Measurements from ENCODE around the gene FXYD2. TPM values are rescaled to one million over a fixed set of nuclear protein-coding genes. Genes with fewer than 3 reads are reported as not detected.

FXYD2 gene
- total and polyA plus RNA-seq, 4 experiments from 2014 or later, result 3.5 to 10.5 (median 8.2) TPM

DNA sequence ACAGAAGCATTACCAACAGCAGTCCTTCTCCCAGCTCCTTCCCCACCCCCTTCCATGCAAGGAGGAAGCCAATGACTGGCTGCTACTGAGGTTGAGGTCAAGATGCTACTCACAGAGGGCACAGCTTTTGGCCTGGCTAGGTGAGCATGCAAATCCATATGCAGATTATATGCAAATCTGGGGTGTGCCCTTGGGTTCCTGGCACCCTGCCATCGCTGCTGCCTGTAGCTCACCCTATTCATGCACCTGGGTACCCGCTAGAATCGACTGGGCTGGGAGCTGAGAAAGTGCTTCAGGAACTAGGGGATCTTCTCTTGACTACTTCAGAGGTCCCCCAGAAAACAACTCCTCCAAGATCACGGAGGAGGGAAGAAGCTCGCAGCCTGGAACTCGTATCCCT lies 31.6 kb downstream of the FXYD2 start:
- Histone ChIP-seq H3K27me3 (ENCODE audit: insufficient read depth, low read length) (peaks cover 37% of the 10 kb centered on the region), H3K9me3 (ENCODE audit: control insufficient read depth in 1 of 2, low read length in 2 of 2) (no peaks in the 10 kb centered on the region), H3K36me3 (ENCODE audit: insufficient read depth, low read length) (no peaks in the 10 kb centered on the region), H3K4me3 (ENCODE audit: low read length in 2 of 2) (no peak overlapping the region), H3K4me1 (ENCODE audit: insufficient read depth, low read length) (peaks cover 18% of the 10 kb centered on the region), H3K27ac (ENCODE audit: low read depth, low read length) (no peak overlapping the region)
- Mint-ChIP-seq H3K4me1 (peaks cover 2 to 21% (median 12%) of the 10 kb centered on the region in 4 donors), H3K4me3 (no peak overlapping the region), H3K36me3 (no peaks in the 10 kb centered on the region), H3K9me3 (no peaks in the 10 kb centered on the region), H3K27ac (no peak overlapping the region), H3K27me3 (peaks cover 43 to 51% of the 10 kb centered on the region in 2 donors)
- ChIA-PET CTCF (ENCODE audit: partially characterized antibody) (interaction anchor here (1.3 to 1.5 kb wide), 2 partner anchors 15 to 24 kb away, joined by 4 read pairs; no protein-coding TSS in a partner anchor), POLR2A (ENCODE audit: partially characterized antibody) (no interaction called here)
- intact Hi-C loops (cut with micrococcal nuclease), result no loop called here
- no peak for DNase-seq

DNA sequence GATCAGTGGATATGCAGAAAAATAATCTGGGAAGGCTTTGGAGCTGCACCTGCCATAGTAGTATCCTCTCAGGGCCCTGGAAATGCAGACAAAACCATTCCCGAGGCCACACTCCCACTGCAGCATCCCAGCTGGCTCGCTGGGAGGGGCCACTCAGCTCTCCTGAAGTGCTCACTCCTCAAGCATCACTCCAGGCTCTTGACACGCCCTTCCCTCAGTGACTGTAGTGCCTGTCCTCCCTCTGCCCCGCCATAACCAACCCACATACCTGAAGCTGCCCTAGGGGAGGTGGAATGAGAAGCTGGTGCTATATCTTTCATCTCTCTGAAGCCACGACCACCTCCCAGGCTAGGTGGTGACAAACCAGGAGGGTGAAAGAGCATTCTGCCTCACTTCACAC lies 32.3 kb downstream of the FXYD2 start:
- Histone ChIP-seq H3K9me3 (ENCODE audit: control insufficient read depth in 1 of 2, low read length in 2 of 2) (no peaks in the 10 kb centered on the region), H3K4me3 (ENCODE audit: low read length in 2 of 2) (no peak overlapping the region), H3K27me3 (ENCODE audit: insufficient read depth, low read length) (peaks cover 33% of the 10 kb centered on the region), H3K36me3 (ENCODE audit: insufficient read depth, low read length) (no peaks in the 10 kb centered on the region), H3K4me1 (ENCODE audit: insufficient read depth, low read length) (peaks cover 18% of the 10 kb centered on the region), H3K27ac (ENCODE audit: low read depth, low read length) (no peak overlapping the region)
- CTCF ChIA-PET (ENCODE audit: partially characterized antibody), result interaction anchor here (1.3 to 1.5 kb wide), 2 partner anchors 16 to 25 kb away, joined by 4 read pairs; no protein-coding TSS in a partner anchor
- Mint-ChIP-seq H3K4me3 (no peak overlapping the region), H3K27ac (no peak overlapping the region), H3K9me3 (no peaks in the 10 kb centered on the region), H3K27me3 (peaks cover 39 to 52% of the 10 kb centered on the region in 2 donors), H3K4me1 (peaks cover 0 to 15% (median 8%) of the 10 kb centered on the region in 4 donors), H3K36me3 (no peaks in the 10 kb centered on the region)
- DNase-seq, result no peak
- POLR2A ChIA-PET (ENCODE audit: partially characterized antibody), result no interaction called here
- intact Hi-C loops (cut with micrococcal nuclease), result no loop called here

DNA sequence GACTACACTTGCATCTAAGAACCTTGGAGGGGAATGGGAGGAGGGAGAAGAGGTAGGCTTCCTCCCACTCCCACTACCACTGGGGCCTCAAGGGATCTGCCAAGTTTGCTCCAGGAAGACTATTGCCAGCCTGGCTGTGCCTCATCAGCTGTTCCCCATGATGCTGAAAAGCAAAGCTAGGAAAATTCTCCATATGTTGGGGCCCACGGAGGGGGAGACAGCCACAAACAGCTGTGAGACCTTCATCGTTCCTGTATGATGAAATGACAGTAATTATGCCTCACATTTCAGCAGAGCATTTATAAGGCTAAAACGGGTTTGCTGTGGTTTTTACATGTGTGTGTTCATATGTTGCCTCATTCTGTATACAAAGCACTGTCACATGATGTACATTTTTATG lies 34.3 kb downstream of the FXYD2 start:
- H3K4me3 Mint-ChIP-seq, result no peak overlapping the region
- H3K36me3 Mint-ChIP-seq, result no peaks in the 10 kb centered on the region
- H3K27me3 Mint-ChIP-seq, result peaks cover 43 to 61% of the 10 kb centered on the region in 2 donors
- Histone ChIP-seq H3K4me3 (ENCODE audit: low read length in 2 of 2) (no peak overlapping the region), H3K27me3 (ENCODE audit: insufficient read depth, low read length) (peaks cover 24% of the 10 kb centered on the region), H3K27ac (ENCODE audit: low read depth, low read length) (no peak overlapping the region), H3K9me3 (ENCODE audit: control insufficient read depth in 1 of 2, low read length in 2 of 2) (no peaks in the 10 kb centered on the region), H3K36me3 (ENCODE audit: insufficient read depth, low read length) (no peaks in the 10 kb centered on the region), H3K4me1 (ENCODE audit: insufficient read depth, low read length) (peaks cover 4% of the 10 kb centered on the region)
- H3K9me3 Mint-ChIP-seq, result no peaks in the 10 kb centered on the region
- no peak for DNase-seq
- no peak overlapping the region for H3K27ac Mint-ChIP-seq
- POLR2A ChIA-PET (ENCODE audit: partially characterized antibody), result no interaction called here
- intact Hi-C loops (cut with micrococcal nuclease), result no loop called here
- H3K4me1 Mint-ChIP-seq, result peaks cover 0 to 5% (median 2%) of the 10 kb centered on the region in 4 donors
- CTCF ChIA-PET (ENCODE audit: partially characterized antibody), result no interaction called here

DNA sequence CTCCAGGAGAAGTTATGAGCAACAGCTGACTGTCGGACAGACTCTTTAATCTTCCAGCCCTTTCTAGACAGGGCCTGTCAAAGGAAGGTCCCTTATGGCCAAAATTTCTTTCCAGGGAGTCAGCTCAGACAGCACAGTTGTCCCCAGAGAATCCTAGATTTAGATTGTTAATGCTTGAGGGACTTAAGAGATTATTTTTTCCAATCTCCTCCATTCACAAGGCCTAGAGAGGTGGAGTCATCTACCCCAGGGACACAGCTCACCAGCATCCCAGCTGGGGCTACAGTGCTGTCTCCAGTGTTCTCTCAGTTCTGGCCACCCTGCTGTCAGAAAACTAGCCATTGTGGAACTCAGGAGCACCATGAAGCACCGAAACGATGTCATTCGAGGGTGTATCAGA lies 35.3 kb downstream of the FXYD2 start:
- Mint-ChIP-seq H3K4me1 (no peaks in the 10 kb centered on the region), H3K36me3 (no peaks in the 10 kb centered on the region), H3K9me3 (no peaks in the 10 kb centered on the region), H3K27me3 (peaks cover 40 to 60% of the 10 kb centered on the region in 2 donors), H3K4me3 (no peak overlapping the region), H3K27ac (no peak overlapping the region)
- ChIA-PET CTCF (ENCODE audit: partially characterized antibody) (no interaction called here), POLR2A (ENCODE audit: partially characterized antibody) (no interaction called here)
- peaks cover 14% of the 10 kb centered on the region for H3K27me3 ChIP-seq (ENCODE audit: insufficient read depth, low read length)
- no peak overlapping the region for H3K27ac ChIP-seq (ENCODE audit: low read depth, low read length)
- intact Hi-C loops (cut with micrococcal nuclease), result no loop called here
- H3K4me3 ChIP-seq (ENCODE audit: low read length in 2 of 2), result no peak overlapping the region
- no peaks in the 10 kb centered on the region for H3K36me3 ChIP-seq (ENCODE audit: insufficient read depth, low read length)
- H3K4me1 ChIP-seq (ENCODE audit: insufficient read depth, low read length), result no peaks in the 10 kb centered on the region
- H3K9me3 ChIP-seq (ENCODE audit: control insufficient read depth in 1 of 2, low read length in 2 of 2), result no peaks in the 10 kb centered on the region
- DNase-seq, result no peak

DNA sequence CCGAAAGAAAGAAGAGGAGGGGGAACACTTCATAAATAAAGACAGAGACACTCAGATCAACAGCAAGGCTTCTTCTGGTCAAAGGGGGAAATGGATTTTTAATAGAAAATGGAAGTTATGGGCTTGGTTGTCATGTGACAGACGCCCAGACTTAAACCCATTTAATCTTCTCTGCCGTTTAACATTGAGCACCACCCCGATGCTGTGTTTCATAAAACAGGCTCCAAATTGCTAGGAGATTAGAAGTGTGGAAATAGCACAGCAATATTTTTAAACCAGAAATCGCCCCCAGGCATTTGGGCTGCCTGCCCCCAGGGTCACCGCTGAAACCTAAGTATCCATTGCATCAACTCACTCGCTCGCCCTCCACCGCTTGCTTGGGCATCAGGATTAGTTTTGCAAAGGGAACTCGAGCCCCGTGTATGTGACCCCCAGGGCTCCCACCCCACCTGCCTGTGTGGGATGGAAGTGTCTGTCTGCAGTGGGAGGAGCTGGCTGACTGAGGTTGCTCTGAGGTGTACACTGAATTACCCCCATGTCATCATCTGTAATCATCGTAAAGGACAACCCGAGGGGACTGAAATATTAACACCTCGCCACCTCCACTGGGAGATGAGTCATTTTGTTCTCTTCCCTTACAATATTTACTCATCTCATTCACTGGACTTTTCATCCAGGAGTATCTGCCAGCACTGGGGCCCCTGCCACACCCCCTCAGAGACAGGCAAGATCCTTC lies 38.2 kb downstream of the FXYD2 start:
- no peaks in the 10 kb centered on the region for H3K36me3 ChIP-seq (ENCODE audit: insufficient read depth, low read length)
- H3K9me3 Mint-ChIP-seq, result no peaks in the 10 kb centered on the region
- no peak for DNase-seq
- H3K4me3 Mint-ChIP-seq, result no peak overlapping the region
- H3K4me1 Mint-ChIP-seq, result no peaks in the 10 kb centered on the region
- no peak overlapping the region for H3K27ac Mint-ChIP-seq
- ChIA-PET POLR2A (ENCODE audit: partially characterized antibody) (no interaction called here), CTCF (ENCODE audit: partially characterized antibody) (interaction anchor here (1.4 kb wide), 1 partner anchor 22 kb away, joined by 5 read pairs; no protein-coding TSS in a partner anchor)
- no peaks in the 10 kb centered on the region for H3K36me3 Mint-ChIP-seq
- H3K4me1 ChIP-seq (ENCODE audit: insufficient read depth, low read length), result no peaks in the 10 kb centered on the region
- intact Hi-C loops (cut with micrococcal nuclease), result no loop called here
- peaks cover 7% of the 10 kb centered on the region for H3K27me3 ChIP-seq (ENCODE audit: insufficient read depth, low read length)
- H3K27ac ChIP-seq (ENCODE audit: low read depth, low read length), result no peak overlapping the region
- H3K27me3 Mint-ChIP-seq, result peaks cover 33 to 58% of the 10 kb centered on the region in 2 donors
- no peak overlapping the region for H3K4me3 ChIP-seq (ENCODE audit: low read length in 2 of 2)
- H3K9me3 ChIP-seq (ENCODE audit: control insufficient read depth in 1 of 2, low read length in 2 of 2), result no peaks in the 10 kb centered on the region

DNA sequence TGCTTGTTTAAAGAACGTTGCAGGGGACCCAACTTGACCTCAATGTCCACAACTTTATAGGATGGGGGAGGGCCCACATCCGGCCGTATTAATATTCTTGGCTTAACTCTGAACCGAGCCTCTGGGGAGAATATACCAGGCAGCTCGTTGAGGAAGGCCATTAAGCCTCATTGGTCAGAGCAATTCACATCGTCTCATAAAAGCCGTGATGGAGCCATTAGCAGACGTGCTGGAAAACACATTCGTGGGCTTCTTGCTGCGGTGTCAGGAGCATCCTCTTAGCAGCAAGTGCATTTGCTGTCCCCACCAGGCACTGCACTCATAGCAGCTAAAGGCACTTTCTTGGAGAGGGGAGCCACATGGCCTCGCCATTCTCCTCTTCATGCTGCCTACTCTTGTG lies 42.4 kb downstream of the FXYD2 start:
- Histone ChIP-seq H3K4me3 (ENCODE audit: low read length in 2 of 2) (no peak overlapping the region), H3K9me3 (ENCODE audit: control insufficient read depth in 1 of 2, low read length in 2 of 2) (no peaks in the 10 kb centered on the region), H3K27me3 (ENCODE audit: insufficient read depth, low read length) (peaks cover 7% of the 10 kb centered on the region), H3K27ac (ENCODE audit: low read depth, low read length) (no peak overlapping the region), H3K4me1 (ENCODE audit: insufficient read depth, low read length) (no peaks in the 10 kb centered on the region), H3K36me3 (ENCODE audit: insufficient read depth, low read length) (no peaks in the 10 kb centered on the region)
- ChIA-PET CTCF (ENCODE audit: partially characterized antibody) (no interaction called here), POLR2A (ENCODE audit: partially characterized antibody) (no interaction called here)
- DNase-seq, result no peak
- no peaks in the 10 kb centered on the region for H3K4me1 Mint-ChIP-seq
- no peaks in the 10 kb centered on the region for H3K9me3 Mint-ChIP-seq
- H3K27me3 Mint-ChIP-seq, result peaks cover 36 to 50% of the 10 kb centered on the region in 2 donors
- intact Hi-C loops (cut with micrococcal nuclease), result no loop called here
- H3K36me3 Mint-ChIP-seq, result no peaks in the 10 kb centered on the region
- no peak overlapping the region for H3K27ac Mint-ChIP-seq
- no peak overlapping the region for H3K4me3 Mint-ChIP-seq

DNA sequence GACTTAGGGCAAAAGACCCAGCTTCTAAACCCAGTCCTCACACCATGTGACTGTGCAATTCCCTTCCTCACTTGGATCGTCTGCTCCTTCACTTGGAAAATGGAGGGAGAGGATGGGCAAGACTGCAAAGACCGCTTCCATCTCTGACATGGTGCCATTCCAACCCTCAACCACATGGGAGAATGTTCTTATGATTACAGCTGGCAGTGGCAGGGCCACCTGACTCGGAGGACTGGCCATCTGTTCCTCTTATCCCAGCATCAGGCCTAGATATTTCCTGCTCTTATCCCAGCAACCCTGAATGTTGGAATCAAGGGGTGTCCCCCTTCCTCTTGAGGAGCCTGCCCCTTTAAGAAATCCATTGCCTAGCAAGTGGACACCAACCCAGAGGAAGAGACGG lies 42.9 kb downstream of the FXYD2 start:
- H3K27me3 Mint-ChIP-seq, result peaks cover 40 to 51% of the 10 kb centered on the region in 2 donors
- H3K9me3 Mint-ChIP-seq, result no peaks in the 10 kb centered on the region
- H3K4me3 Mint-ChIP-seq, result no peak overlapping the region
- Histone ChIP-seq H3K9me3 (ENCODE audit: control insufficient read depth in 1 of 2, low read length in 2 of 2) (no peaks in the 10 kb centered on the region), H3K4me1 (ENCODE audit: insufficient read depth, low read length) (no peaks in the 10 kb centered on the region), H3K36me3 (ENCODE audit: insufficient read depth, low read length) (no peaks in the 10 kb centered on the region), H3K4me3 (ENCODE audit: low read length in 2 of 2) (no peak overlapping the region), H3K27ac (ENCODE audit: low read depth, low read length) (no peak overlapping the region), H3K27me3 (ENCODE audit: insufficient read depth, low read length) (peaks cover 7% of the 10 kb centered on the region)
- no peak for DNase-seq
- ChIA-PET CTCF (ENCODE audit: partially characterized antibody) (no interaction called here), POLR2A (ENCODE audit: partially characterized antibody) (no interaction called here)
- intact Hi-C loops (cut with micrococcal nuclease), result no loop called here
- no peak overlapping the region for H3K27ac Mint-ChIP-seq
- H3K36me3 Mint-ChIP-seq, result no peaks in the 10 kb centered on the region
- H3K4me1 Mint-ChIP-seq, result no peaks in the 10 kb centered on the region

Measured in CD4-positive, alpha-beta memory T cell (primary cell).